NCI-H146 treated with DMSO at 0.1 percent for 48 hours (cell line): ENCODE data around the gene XPR1.
"Not testable (repeated sequence)": the region's sequence is repeated elsewhere in the genome, so short reads cannot be mapped to it uniquely, and the experiment has no call there.

ENCODE experiments used
- DNase-seq: peaks from one replicate; lab custom pipeline; 2025; ENCODE audit not compliant: unreplicated experiment; lab: John Stamatoyannopoulos, UW

XPR1 gene

GRCh38 chr1:180778782-180779398, 147.1 kb downstream of the XPR1 start:
- peak; percentile 38 for DNase-seq

GRCh38 chr1:180779584-180779983, 147.8 kb downstream of the XPR1 start:
- no peak for DNase-seq

GRCh38 chr1:180781718-180782117, 149.9 kb downstream of the XPR1 start:
- DNase-seq, result no peak

- no peak for DNase-seq
These were observed 153.5 kb downstream of the XPR1 start for GRCh38 chr1:180785291-180785690.

- no peak for DNase-seq
These were observed 154.1 kb downstream of the XPR1 start for GRCh38 chr1:180785887-180786286.

GRCh38 chr1:180786624-180787023, 154.8 kb downstream of the XPR1 start:
- no peak for DNase-seq

- no peak for DNase-seq
These were observed 155.9 kb downstream of the XPR1 start for GRCh38 chr1:180787628-180788307.

- DNase-seq, result no peak
These were observed 157.6 kb downstream of the XPR1 start for GRCh38 chr1:180789460-180789859.

GRCh38 chr1:180791152-180791551, 159.3 kb downstream of the XPR1 start:
- not testable (repeated sequence) for DNase-seq

GRCh38 chr1:180791806-180792205, 160.0 kb downstream of the XPR1 start:
- no peak for DNase-seq

- DNase-seq, result no peak
These were observed 161.6 kb downstream of the XPR1 start for GRCh38 chr1:180793451-180793850.

- DNase-seq, result no peak
These were observed 165.2 kb downstream of the XPR1 start for GRCh38 chr1:180796897-180797640.

- DNase-seq, result peak; percentile 38
These were observed 169.1 kb downstream of the XPR1 start for GRCh38 chr1:180800945-180801344.

- DNase-seq, result no peak
These were observed 171.0 kb downstream of the XPR1 start for GRCh38 chr1:180802813-180803212.

- DNase-seq, result no peak
These were observed 173.5 kb downstream of the XPR1 start for GRCh38 chr1:180805316-180805715.

GRCh38 chr1:180811298-180811697, 179.5 kb downstream of the XPR1 start:
- DNase-seq, result no peak

GRCh38 chr1:180811886-180812285, 180.1 kb downstream of the XPR1 start:
- no peak for DNase-seq

- DNase-seq, result peak; percentile 23
These were observed 182.4 kb downstream of the XPR1 start for GRCh38 chr1:180814258-180814657.

GRCh38 chr1:180815188-180815587, 183.4 kb downstream of the XPR1 start:
- DNase-seq, result peak; percentile 95

GRCh38 chr1:180816132-180816531, 184.3 kb downstream of the XPR1 start:
- DNase-seq, result peak; percentile 74

- no peak for DNase-seq
These were observed 190.1 kb downstream of the XPR1 start for GRCh38 chr1:180821970-180822369.

GRCh38 chr1:180831507-180831906, 199.7 kb downstream of the XPR1 start:
- not testable (repeated sequence) for DNase-seq
